ENCODE results near the gene ZCCHC14.

- TF ChIP-seq, protein P1, sequence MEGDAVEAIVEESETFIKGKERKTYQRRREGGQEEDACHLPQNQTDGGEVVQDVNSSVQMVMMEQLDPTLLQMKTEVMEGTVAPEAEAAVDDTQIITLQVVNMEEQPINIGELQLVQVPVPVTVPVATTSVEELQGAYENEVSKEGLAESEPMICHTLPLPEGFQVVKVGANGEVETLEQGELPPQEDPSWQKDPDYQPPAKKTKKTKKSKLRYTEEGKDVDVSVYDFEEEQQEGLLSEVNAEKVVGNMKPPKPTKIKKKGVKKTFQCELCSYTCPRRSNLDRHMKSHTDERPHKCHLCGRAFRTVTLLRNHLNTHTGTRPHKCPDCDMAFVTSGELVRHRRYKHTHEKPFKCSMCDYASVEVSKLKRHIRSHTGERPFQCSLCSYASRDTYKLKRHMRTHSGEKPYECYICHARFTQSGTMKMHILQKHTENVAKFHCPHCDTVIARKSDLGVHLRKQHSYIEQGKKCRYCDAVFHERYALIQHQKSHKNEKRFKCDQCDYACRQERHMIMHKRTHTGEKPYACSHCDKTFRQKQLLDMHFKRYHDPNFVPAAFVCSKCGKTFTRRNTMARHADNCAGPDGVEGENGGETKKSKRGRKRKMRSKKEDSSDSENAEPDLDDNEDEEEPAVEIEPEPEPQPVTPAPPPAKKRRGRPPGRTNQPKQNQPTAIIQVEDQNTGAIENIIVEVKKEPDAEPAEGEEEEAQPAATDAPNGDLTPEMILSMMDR (IDR thresholded peaks at IDR 0.05; ENCODE audit: insufficient read depth, low read length, poor library complexity, severe bottlenecking) = no peak
- no peak for TF ChIP-seq EZH2phosphoT487 (conservative IDR thresholded peaks at IDR 0.05; ENCODE audit: low read length)
These were observed 50.8 kb downstream of the ZCCHC14 start for GRCh38 chr16:87441886-87442580.
